GM15510 (cell line): ENCODE measurements around the gene ZBTB42.

Experiments
- POLR2A ChIP-seq: IDR thresholded peaks from 3 replicates; pipeline ENCODE4 v1.6.1; 2011; ENCODE audit warnings: borderline replicate concordance; ENCODE audit not compliant: insufficient read length; ENCODE audit errors: extremely low read depth

ZBTB42 gene

DNA sequence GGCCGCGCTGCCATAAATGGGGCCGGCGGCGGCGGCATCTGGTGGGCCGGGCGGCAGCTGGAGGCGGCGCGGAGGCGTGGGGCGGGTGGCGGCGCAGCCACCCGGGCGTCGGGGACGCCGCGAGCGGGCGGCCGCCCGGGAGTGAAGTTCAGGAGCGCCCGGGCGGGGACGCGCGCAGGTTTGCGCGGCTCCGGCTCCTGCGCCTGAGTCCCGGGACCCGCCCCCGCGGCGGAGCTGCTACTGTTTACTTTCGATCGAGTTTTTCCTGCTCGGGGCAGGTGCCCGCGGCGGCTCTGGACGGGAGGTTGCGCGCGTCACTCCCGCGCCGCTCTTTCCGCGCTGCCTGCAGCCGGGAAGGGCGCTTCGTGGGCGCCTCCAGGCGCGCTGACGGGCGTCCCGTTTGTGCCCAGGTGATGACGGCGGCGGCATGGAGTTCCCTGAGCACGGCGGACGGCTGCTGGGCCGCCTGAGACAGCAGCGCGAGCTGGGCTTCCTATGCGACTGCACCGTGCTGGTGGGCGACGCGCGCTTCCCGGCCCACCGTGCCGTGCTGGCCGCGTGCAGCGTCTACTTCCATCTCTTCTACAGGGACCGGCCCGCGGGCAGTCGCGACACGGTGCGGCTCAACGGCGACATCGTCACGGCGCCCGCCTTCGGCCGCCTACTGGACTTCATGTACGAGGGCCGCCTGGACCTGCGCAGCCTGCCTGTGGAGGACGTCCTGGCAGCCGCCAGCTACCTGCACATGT, at the start of gene ZBTB42:
TSS of gene ZBTB42 (plus strand) at position 331 of the 749 bp plus-strand sequence. CDS start at position 428, 97 bp downstream.
- TF ChIP-seq POLR2A: peak; percentile 36

DNA sequence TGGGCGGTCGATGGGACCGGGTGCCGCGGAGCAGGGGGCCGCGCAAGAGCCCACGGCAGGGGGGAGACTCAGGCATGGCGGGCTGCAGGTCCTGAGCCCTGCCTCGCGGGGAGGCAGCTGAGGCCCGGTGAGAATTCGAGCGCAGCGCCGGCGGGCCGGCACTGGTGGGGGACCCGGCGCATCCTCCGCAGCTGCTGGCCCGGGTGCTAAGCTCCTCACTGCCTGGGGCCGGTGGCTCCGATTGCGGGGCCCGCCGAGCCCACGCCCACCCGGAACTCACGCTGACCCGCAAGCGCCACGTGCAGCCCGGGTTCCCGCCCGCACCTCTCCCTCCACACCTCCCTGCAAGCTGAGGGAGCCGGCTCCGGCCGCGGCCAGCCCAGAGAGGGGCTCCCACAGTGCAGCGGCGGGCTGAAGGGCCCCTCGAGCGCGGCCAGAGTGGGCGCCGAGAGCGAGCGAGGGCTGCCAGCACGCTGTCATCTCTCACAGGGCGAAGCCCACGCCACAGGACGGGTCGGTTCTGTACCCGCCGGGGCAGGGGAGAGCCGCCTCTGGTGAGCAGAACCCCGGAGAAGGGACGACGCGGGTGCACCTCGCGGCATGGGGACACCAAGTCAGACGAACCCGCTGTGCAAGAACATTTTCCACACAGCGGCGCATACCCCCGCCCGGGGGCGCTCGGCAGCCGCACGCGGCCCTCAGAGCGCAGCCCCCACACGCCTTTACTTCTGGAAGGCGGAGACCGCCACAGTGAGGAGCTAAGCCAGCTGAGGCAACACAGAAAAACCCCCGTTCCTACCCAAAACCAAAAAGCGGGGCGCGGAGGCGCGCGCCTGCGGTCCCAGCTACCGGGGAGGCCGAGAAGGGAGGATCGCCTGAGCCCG, 49.1 kb upstream of the ZBTB42 start:
- TF ChIP-seq POLR2A: no peak

DNA sequence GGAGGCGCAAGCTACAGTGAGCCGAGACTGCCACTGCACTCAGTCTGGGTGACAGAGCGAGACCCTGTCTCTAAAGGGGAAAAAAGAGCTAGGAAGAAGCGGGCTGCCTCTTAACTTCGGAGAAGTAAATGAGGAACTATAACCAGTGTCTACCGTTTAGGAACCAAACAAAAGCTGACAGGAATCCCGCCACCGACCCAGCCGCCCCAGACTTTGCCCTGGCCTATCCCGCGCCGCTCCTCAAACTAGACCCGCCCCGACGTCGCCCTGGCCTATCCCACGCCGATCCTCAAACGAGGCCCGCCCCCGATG, 48.5 kb upstream of the ZBTB42 start:
- TF ChIP-seq POLR2A: peak; percentile 48

DNA sequence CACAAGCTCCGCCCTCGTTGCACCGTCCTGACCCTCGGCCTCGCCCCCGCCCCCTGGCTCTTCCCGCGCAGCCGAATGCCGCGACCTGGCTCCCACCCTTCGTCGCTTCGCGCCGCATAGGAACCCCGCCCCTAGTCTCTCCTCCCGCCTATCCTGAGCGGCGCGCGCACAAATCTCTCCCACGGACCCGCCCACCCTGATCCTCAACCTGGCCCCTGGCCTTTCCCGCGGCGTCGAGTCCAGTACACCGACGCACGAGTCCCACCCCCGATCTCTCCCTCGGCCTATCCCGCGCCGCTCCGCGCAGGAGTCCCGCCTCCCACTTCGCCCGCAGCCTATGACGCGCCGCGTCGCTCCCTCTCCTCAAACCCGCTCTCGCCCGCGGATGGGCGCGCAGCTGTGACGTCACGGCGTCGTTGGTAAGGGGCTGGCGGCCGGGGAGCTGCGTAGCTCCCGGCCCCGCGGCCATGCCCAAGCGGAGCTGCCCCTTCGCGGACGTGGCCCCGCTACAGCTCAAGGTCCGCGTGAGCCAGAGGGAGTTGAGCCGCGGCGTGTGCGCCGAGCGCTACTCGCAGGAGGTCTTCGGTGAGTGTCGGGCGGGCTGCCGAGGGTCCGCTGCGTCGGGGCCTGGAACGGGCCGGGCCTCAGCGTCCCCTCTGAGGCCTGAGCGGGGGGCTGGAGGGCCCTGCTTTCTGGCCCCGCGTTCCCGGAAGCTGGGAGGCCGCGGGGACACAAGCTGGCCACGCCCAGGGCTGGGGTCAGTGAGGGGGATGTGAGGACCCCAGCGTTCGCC, 48.0 kb upstream of the ZBTB42 start, which contains the start of gene SIVA1:
TSS of gene SIVA1 (plus strand) at position 413 of the 793 bp plus-strand sequence. CDS start at position 468, 55 bp downstream.
- TF ChIP-seq POLR2A: peak; percentile 80

DNA sequence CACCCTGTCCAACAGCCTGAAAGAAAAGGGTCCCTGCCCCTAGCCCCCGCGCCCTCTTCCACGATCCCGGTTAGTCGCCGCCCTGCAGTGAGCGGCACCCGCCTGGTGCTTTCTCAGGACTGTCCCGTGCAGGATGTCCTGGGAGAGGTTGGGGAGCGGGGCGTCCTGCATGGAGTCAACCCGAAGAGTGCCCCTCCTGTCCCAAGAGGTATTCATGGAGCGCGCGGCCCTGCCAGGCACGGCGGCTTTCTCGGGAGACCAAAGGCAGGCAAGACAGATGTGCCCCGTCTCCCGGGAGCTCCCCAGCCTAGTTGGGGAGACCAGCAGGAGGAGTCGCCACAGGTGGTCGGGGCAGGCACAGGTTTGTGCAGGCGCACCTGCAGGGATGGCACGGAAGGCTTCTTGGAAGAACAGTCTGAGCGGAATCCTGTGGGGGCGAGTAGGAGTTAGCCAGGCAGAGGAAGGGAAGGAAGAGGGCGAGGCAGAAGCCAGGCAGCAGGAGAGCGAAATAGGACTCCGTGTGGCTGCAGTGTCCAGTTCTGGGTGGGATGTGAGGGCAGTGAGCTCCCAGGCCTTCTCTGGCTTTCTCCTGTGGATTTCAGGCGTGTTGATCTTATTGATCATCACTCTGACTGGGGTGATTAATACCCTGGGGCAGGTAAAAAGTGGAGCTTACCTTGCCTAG, 47.2 kb upstream of the ZBTB42 start:
- no peak for TF ChIP-seq POLR2A

- no peak for TF ChIP-seq POLR2A
Observed at GRCh38 chr14:104754213-104754851, 46.6 kb upstream of the ZBTB42 start.

GRCh38 chr14:104755621-104756020, 45.3 kb upstream of the ZBTB42 start:
- no peak for TF ChIP-seq POLR2A

GRCh38 chr14:104756477-104757237, 44.2 kb upstream of the ZBTB42 start:
- no peak for TF ChIP-seq POLR2A

DNA sequence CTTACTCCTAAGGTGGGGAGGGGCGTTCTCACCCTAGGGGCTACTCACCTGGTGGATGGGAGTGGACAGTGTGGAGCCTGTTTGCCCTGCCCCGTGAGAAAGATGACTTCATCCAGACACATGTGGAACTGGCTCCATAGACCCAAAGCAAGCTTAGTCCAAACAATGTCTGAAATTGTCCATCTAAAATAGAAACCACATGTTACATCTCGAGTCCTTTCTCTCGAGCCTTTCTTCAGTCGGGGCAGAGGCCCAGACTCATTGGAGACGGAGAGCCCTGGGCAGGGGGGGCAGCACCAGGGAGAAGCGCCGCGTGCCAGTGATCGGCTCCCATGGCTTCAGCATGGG, 43.7 kb upstream of the ZBTB42 start:
- no peak for TF ChIP-seq POLR2A

DNA sequence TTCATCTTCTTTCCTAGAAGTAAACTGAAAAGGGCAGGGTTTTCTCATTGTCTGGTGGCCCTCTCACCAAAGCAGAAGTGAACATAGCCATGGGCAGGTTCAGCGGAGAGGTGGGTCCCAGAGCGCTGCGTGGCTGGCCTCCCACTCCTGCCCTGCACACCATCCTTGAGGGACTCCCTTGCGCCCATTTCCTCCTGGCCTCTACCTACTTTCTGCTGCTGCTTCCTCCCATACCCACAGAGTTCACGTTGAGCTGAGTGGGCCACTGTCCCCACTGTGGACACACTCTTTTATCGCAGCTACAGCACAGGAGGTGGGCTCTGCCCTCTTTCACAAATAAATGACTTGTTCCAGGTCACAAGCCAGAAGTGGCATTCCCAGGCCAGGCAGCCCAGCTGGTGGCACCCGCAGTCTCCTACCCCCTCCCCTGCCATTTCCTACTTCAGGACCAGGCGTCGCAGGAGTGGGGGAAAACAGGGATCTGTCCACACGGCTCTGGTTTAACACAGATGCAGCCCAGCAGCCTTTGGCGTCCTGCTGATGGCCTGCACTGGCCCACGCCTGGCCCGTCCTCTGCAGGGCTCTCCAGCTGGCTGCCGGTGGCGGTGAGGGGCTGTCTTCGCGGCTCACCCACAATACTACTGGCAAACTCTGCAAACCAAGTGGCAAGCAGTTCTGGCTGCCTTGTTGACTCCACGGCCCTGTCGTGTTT, 43.1 kb upstream of the ZBTB42 start:
- no peak for TF ChIP-seq POLR2A

DNA sequence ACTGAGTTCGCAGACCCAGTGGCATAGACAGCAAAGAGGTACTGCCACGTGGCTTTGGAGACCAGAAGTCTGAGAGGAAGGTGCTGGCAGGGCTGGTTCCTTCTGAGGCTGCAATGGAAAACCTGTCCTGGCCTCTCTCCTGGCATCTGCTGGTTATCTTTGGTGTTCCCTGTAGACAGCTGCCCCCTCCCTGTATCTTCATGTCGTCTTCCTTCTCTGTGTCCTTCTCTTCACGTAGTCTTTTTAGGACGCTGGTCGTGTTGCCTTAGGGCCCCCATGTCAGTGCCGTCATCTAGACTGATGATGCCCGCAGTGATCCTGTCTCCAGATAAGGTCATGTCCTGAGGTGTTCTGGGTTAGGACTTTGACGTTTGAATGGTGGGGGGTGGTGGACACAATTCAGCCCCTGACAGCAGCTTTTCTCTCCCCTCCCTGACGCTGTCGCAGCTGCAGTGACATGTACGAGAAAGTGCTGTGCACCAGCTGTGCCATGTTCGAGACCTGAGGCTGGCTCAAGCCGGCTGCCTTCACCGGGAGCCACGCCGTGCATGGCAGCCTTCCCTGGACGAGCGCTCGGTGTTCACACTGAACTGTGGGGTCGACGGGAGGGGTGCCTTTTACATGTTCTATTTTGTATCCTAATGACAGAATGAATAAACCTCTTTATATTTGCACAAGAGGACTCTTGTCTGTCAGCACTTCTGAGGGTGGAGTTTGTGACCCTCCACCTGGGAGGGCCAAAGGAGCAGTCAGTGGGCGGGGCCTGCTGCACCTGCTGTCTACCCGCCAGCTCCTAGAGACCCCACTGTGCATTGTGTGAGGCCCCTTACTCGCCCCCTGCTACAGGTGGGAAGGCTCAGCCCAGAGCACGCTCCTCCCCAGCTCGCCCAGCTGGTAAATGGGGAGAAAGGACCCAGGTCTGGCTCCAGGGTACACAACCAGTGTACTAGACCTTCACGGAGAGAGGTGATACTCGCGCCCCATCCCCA, 41.6 kb upstream of the ZBTB42 start:
- TF ChIP-seq POLR2A: no peak

DNA sequence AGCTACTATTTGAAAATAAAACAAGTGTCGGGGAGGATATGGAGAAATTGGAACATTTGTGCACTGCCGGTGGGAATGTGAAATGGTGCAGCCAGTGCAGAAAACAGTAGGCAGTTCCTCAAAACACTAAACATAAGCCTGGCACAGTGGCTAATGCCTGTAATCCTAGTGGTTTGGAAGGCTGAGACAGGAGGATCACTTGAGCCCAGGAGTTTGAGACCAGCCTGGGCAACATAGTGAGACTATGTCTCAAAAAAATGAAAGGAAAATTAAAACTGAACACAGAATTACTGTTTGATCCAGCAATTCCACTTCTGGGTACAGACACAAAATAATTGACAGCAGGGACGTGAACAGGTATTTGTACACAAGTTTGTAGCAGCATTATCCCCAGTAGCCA, 35.4 kb upstream of the ZBTB42 start:
- no peak for TF ChIP-seq POLR2A

DNA sequence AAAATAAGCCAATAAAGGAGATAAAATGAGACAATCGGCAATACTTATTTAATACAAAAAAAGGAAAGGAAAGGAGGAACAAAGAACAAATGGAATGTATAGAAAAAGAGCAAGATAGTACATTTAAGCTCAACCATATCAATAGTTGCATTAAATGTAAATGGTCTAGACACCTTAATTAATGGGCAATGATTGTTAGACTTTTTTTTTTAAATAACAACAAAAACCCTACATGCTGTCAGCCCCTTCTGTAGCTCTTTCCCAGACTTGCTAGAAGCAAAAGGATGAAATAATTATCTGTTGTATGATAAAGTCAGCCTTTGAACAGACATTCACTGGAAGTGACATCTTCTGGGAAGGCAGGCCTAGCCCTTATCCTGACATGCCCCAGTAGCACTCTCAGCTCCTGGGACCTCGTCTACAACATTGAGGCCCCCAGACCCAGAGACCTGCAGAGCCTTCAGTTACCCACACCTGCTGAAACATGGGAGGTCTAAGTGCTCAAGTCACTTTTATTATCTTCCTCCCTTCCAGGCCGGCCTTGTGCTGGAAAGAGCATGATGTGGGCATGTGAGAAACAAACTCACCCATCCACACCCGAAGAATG, 34.5 kb upstream of the ZBTB42 start:
- no peak for TF ChIP-seq POLR2A
